Measurements from ENCODE around the gene ISM1. TPM values are rescaled to one million over a fixed set of nuclear protein-coding genes. Genes with fewer than 3 reads are reported as not detected.

ISM1 gene
- total and polyA plus RNA-seq, 2 donors (not counting 3 experiments of a cell fraction or from before 2014, with no cell fraction given), result not detected

DNA sequence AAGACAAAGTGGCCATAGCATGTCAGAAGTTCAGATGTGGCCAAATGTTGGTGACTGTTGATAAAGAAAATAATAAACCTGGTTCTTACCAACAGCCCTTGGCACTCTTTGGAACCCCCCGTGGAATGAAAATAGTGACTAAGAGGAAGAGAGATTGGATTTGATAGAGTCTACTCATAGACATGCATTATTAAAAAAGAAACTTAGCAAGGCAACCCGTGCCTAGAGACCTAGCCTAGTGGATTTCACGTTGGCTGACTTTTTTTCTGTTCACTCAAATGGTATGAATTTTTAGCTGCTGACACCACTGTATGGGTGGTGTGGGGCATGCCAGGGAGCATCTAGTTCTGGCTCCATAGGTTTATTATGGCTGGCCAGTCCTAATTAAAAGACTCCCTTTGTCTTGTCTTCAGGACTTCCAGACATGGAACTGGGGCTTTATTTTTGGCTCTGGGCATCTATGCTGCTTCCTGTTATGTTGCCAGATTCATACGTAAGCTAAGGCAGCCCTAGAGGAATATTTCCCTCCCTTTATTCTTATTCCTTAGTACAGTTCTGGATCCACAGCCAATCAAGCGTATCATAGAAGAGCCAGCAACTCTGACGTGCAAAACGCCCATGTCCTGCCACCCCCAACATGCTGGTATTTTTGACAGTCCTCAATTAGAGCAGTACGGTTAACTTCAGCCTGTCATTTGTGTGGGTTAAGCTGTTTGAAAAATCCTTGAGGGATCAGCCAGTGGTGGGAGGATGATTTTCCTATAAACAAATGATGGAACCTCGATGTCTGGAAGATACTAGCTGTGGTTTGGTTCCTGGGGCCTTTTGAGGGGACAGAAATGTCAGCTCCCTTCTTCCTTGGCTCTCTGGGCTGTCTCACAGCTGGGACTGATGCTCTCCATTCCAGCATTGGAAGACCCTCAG is 127.5 kb downstream of the ISM1 start:
- no peak overlapping the region for H2AFZ ChIP-seq (ENCODE audit: low read depth, low read length)
- no peaks in the 10 kb centered on the region for H3K79me2 ChIP-seq (ENCODE audit: control insufficient read depth, insufficient read depth, low read length)
- no peak for DNase-seq (ENCODE audit: low read depth, low spot score)
- no peaks in the 10 kb centered on the region for H3K9me1 ChIP-seq (replicated peaks; ENCODE audit: control insufficient read depth, extremely low read depth, insufficient read depth, low read length)
- no TSS peak for BruUV-seq (replicated peaks)
- no peak overlapping the region for H3K4me3 ChIP-seq (replicated peaks in 1 of 3; ENCODE audit: insufficient read depth in 1 of 3, low read depth in 1 of 3, low read length in 3 of 3)
- no peaks in the 10 kb centered on the region for H3K4me1 ChIP-seq (ENCODE audit: control insufficient read depth, extremely low read depth, insufficient read depth, low read length)
- H3K36me3 ChIP-seq (ENCODE audit: control insufficient read depth in 2 of 2, extremely low read depth in 1 of 2, insufficient read depth in 2 of 2, low read length in 2 of 2), result no peaks in the 10 kb centered on the region
- H3K27me3 ChIP-seq (ENCODE audit: control insufficient read depth in 2 of 2, insufficient read depth in 2 of 2, low read length in 2 of 2), result peaks cover 0 to 2% of the 10 kb centered on the region in 2 experiments
- ChIA-PET CTCF (no interaction called here), POLR2A (no interaction called here)
- H3K9ac ChIP-seq (replicated peaks; ENCODE audit: extremely low read depth, insufficient read depth, low read length), result no peak overlapping the region
- no peak for TF ChIP-seq MYC (IDR thresholded peaks at IDR 0.05; ENCODE audit: low read depth, low read length)
- no peak for TF ChIP-seq MAX (IDR thresholded peaks at IDR 0.05; ENCODE audit: insufficient read depth, insufficient read length)
- no peak for TF ChIP-seq EZH2 (IDR thresholded peaks at IDR 0.05; ENCODE audit: borderline replicate concordance, low read depth, low read length, severe bottlenecking)
- no peak for TF ChIP-seq JUN (IDR thresholded peaks at IDR 0.05; ENCODE audit: borderline replicate concordance, insufficient read depth, insufficient read length, low read depth)
- no peak for TF ChIP-seq GATA2 (IDR thresholded peaks at IDR 0.05; ENCODE audit: insufficient read depth, insufficient read length, low read depth, low read length)
- TF ChIP-seq, protein P1, sequence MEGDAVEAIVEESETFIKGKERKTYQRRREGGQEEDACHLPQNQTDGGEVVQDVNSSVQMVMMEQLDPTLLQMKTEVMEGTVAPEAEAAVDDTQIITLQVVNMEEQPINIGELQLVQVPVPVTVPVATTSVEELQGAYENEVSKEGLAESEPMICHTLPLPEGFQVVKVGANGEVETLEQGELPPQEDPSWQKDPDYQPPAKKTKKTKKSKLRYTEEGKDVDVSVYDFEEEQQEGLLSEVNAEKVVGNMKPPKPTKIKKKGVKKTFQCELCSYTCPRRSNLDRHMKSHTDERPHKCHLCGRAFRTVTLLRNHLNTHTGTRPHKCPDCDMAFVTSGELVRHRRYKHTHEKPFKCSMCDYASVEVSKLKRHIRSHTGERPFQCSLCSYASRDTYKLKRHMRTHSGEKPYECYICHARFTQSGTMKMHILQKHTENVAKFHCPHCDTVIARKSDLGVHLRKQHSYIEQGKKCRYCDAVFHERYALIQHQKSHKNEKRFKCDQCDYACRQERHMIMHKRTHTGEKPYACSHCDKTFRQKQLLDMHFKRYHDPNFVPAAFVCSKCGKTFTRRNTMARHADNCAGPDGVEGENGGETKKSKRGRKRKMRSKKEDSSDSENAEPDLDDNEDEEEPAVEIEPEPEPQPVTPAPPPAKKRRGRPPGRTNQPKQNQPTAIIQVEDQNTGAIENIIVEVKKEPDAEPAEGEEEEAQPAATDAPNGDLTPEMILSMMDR (IDR thresholded peaks at IDR 0.05; ENCODE audit: extremely low read depth in 1 of 2, insufficient read depth in 1 of 2, low read depth in 1 of 2, low read length in 2 of 2), result no peak
- TF ChIP-seq FOS (IDR thresholded peaks at IDR 0.05; ENCODE audit: borderline replicate concordance, insufficient read depth, low read length), result no peak
- no peak for TF ChIP-seq POLR2A (IDR thresholded peaks at IDR 0.05; ENCODE audit: low read depth, low read length)
- no peak for TF ChIP-seq POLR2AphosphoS5 (IDR thresholded peaks at IDR 0.05; ENCODE audit: insufficient read depth, low read depth, low read length)
- intact Hi-C loops (cut with micrococcal nuclease) (no loop called here), dilution Hi-C loops (cut with MboI; ENCODE audit: extremely low pct_ligation_motif_present, low sequenced_read_pairs) (no loop called here)
- H3K27ac ChIP-seq (ENCODE audit: insufficient read depth, low read depth, low read length), result no peak overlapping the region
- H3K9me3 ChIP-seq (replicated peaks; ENCODE audit: control insufficient read depth, insufficient read depth, low read length), result no peaks in the 10 kb centered on the region
- FAIRE-seq, result no peak
- H3K4me2 ChIP-seq (ENCODE audit: insufficient read depth, low read length), result no peak overlapping the region
- H4K20me1 ChIP-seq (replicated peaks; ENCODE audit: control insufficient read depth, extremely low read depth, insufficient read depth, low read length), result no peaks in the 10 kb centered on the region

Data from endothelial cell of umbilical vein (primary cell).